PC-9 (cell line): ENCODE measurements around the gene OR2AP1. TPM values are rescaled to one million over a fixed set of nuclear protein-coding genes. Genes with fewer than 3 reads are reported as not detected.
"Not testable (repeated sequence)": the region's sequence is repeated elsewhere in the genome, so short reads cannot be mapped to it uniquely, and the experiment has no call there.

Experiments
- BruUV-seq: library from RNA; stranded (reverse); fragments of 400-500 nt; replicated peaks from 2 replicates; lab custom pipeline; 2021; lab: Mats Ljungman, UMichigan
- CTCF ChIA-PET: fragments of 300-600 bp; sonication (Branson Sonifier 250); formaldehyde crosslinking; loops from one replicate; lab custom pipeline; 2022; ENCODE audit warnings: antibody characterized with exemption; lab: Charles Lee
- POLR2A ChIA-PET: fragments of 300-600 bp; sonication (Branson Sonifier 250); formaldehyde crosslinking; loops from one replicate; lab custom pipeline; 2022; ENCODE audit warnings: antibody characterized with exemption; ENCODE audit not compliant: unreplicated experiment; lab: Charles Lee
- DNase-seq, 2 experiments: peaks; one replicate each; pipeline versions ENCODE4 v3.0.0 to v3.0.0-alpha.2; 2015 to 2022; ENCODE audit warnings: mixed read lengths in 1 of 2
- H2AFZ ChIP-seq: fragments of 200-600 bp; sonication (generic); 2 replicates; pipeline ENCODE4 v1.8.1; 2017; ENCODE audit warnings: antibody characterized with exemption
- H3F3A ChIP-seq: fragments of 200-600 bp; sonication (generic); 2 replicates; pipeline ENCODE4 v1.8.1; 2017; ENCODE audit warnings: antibody characterized with exemption, mild to moderate bottlenecking, low read depth; ENCODE audit not compliant: insufficient read depth
- H3K27ac ChIP-seq: fragments of 200-600 bp; sonication (generic); 2 replicates; pipeline ENCODE4 v1.6.1; 2016; ENCODE audit warnings: mixed run types
- H3K27me3 ChIP-seq: fragments of 200-600 bp; sonication (generic); 2 replicates; pipeline ENCODE4 v1.6.1; 2016; ENCODE audit warnings: low read depth, mixed run types; ENCODE audit not compliant: insufficient read depth
- H3K36me3 ChIP-seq: fragments of 200-600 bp; sonication (generic); 2 replicates; pipeline ENCODE4 v1.6.1; 2016; ENCODE audit warnings: low read depth, mixed run types
- H3K4me1 ChIP-seq: fragments of 200-600 bp; sonication (generic); replicated peaks from 2 replicates; pipeline ENCODE4 v1.6.1; 2016; ENCODE audit warnings: mixed run types; ENCODE audit not compliant: insufficient read depth
- H3K4me2 ChIP-seq: fragments of 200-600 bp; sonication (generic); 2 replicates; pipeline ENCODE4 v1.6.1; 2017; ENCODE audit warnings: mixed run types
- H3K4me3 ChIP-seq: fragments of 200-600 bp; sonication (generic); 2 replicates; pipeline ENCODE4 v1.6.1; 2016; ENCODE audit warnings: mixed run types
- H3K79me2 ChIP-seq: fragments of 200-600 bp; sonication (generic); 2 replicates; pipeline ENCODE4 v1.6.1; 2017; ENCODE audit warnings: low read depth, mixed run types
- H3K9me2 ChIP-seq: fragments of 200-600 bp; sonication (generic); 2 replicates; pipeline ENCODE4 v1.8.1; 2017; ENCODE audit warnings: mild to moderate bottlenecking; ENCODE audit not compliant: insufficient read depth
- H3K9me3 ChIP-seq: fragments of 200-600 bp; sonication (generic); 2 replicates; pipeline ENCODE4 v1.8.1; 2016; ENCODE audit warnings: low read depth; ENCODE audit not compliant: insufficient read depth
- H4K20me1 ChIP-seq: fragments of 200-600 bp; sonication (generic); 2 replicates; pipeline ENCODE4 v1.8.1; 2017; ENCODE audit not compliant: insufficient read depth
- EZH2 ChIP-seq: fragments of 200-600 bp; sonication (generic); IDR thresholded peaks from 2 replicates; pipeline ENCODE4 v1.8.0; 2017; ENCODE audit warnings: antibody characterized with exemption, low read depth
- intact Hi-C: fragments of 100-400 bp; cut with micrococcal nuclease; formaldehyde crosslinking; loops from one replicate; pipeline ENCODE4 v1.10.0; 2022; ENCODE audit not compliant: unreplicated experiment
- total RNA-seq: library from RNA; stranded (reverse); gene quantifications from 2 replicates; pipeline ENCODE4 v1.2.3, GENCODE V29; 2021
- TF ChIP-seq, protein P1 (sequence below): fragments of 200-600 bp; sonication (generic); conservative IDR thresholded peaks from 2 replicates; pipeline ENCODE4 v1.6.1; 2017; ENCODE audit warnings: mixed run types, antibody characterized with exemption, mild to moderate bottlenecking, moderate library complexity

The OR2AP1 gene
- total RNA-seq, 1 experiment from 2014 or later = not detected

DNA sequence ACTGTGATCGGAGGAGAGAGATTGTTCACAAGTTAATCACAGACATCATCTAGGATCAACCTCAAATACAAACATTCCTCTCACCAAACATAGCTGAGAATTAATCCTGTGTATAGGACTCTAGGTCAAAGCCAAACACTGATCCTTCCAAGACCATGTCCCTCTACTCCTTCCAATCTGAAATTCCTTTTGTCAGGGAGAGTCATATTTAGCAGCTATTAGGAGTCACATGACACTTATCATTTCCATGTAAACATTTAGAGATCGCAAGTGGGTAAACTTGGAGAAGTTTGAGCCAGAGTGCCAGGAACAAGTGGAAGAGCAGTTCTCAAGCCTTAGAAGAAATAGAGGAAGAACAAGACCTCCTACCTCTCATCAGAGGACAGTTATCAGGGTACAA, 13.5 kb downstream of the OR2AP1 start:
- Histone ChIP-seq H3K4me2 (no peak overlapping the region), H3K79me2 (no peaks in the 10 kb centered on the region), H3F3A (no peaks in the 10 kb centered on the region), H3K9me2 (no peaks in the 10 kb centered on the region), H3K4me1 (no peaks in the 10 kb centered on the region), H3K9me3 (no peaks in the 10 kb centered on the region), H3K4me3 (no peak overlapping the region), H2AFZ (no peak overlapping the region), H3K27me3 (no peaks in the 10 kb centered on the region), H3K27ac (no peak overlapping the region), H4K20me1 (no peaks in the 10 kb centered on the region), H3K36me3 (no peaks in the 10 kb centered on the region)
- intact Hi-C loops = no loop called here
- no peak for TF ChIP-seq EZH2
- TF ChIP-seq, protein P1, sequence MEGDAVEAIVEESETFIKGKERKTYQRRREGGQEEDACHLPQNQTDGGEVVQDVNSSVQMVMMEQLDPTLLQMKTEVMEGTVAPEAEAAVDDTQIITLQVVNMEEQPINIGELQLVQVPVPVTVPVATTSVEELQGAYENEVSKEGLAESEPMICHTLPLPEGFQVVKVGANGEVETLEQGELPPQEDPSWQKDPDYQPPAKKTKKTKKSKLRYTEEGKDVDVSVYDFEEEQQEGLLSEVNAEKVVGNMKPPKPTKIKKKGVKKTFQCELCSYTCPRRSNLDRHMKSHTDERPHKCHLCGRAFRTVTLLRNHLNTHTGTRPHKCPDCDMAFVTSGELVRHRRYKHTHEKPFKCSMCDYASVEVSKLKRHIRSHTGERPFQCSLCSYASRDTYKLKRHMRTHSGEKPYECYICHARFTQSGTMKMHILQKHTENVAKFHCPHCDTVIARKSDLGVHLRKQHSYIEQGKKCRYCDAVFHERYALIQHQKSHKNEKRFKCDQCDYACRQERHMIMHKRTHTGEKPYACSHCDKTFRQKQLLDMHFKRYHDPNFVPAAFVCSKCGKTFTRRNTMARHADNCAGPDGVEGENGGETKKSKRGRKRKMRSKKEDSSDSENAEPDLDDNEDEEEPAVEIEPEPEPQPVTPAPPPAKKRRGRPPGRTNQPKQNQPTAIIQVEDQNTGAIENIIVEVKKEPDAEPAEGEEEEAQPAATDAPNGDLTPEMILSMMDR = no peak
- DNase-seq = no peak
- BruUV-seq = no TSS peak
- ChIA-PET POLR2A (no interaction called here), CTCF (no interaction called here)

DNA sequence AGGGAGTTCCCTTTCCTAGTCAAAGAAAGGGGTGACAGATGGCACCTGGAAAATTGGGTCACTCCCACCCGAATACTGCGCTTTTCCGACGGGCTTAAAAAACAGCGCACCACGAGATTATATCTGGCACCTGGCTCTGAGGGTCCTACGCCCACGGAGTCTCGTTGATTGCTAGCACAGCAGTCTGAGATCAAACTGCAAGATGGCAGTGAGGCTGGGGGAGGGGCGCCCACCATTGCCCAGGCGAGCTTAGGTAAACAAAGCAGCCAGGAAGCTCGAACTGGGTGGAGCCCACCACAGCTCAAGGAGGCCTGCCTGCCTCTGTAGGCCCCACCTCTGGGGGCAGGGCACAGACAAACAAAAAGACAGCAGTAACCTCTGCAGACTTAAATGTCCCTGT, 17.9 kb downstream of the OR2AP1 start:
- H3K9me2 ChIP-seq, DNase-seq, H3K4me1 ChIP-seq, H3K27ac ChIP-seq, H3K79me2 ChIP-seq, H3K4me2 ChIP-seq, H4K20me1 ChIP-seq, intact Hi-C loops, H3K9me3 ChIP-seq, BruUV-seq, POLR2A ChIA-PET, CTCF ChIA-PET, H2AFZ ChIP-seq, H3K4me3 ChIP-seq, H3K27me3 ChIP-seq, H3K36me3 ChIP-seq, H3F3A ChIP-seq: not testable (repeated sequence)

- Histone ChIP-seq H3K9me2 (no peaks in the 10 kb centered on the region), H2AFZ (no peak overlapping the region), H3K27me3 (peaks cover 17% of the 10 kb centered on the region), H3K4me3 (no peak overlapping the region), H3K79me2 (no peaks in the 10 kb centered on the region), H3F3A (no peaks in the 10 kb centered on the region), H3K4me1 (no peaks in the 10 kb centered on the region), H4K20me1 (no peaks in the 10 kb centered on the region), H3K9me3 (no peaks in the 10 kb centered on the region), H3K27ac (no peak overlapping the region), H3K36me3 (no peaks in the 10 kb centered on the region), H3K4me2 (no peak overlapping the region)
- CTCF ChIA-PET = no interaction called here
- POLR2A ChIA-PET = no interaction called here
- DNase-seq = no peak
- intact Hi-C loops = no loop called here
- no TSS peak for BruUV-seq
- TF ChIP-seq, protein P1 = no peak
- TF ChIP-seq EZH2 = no peak
These were observed 35.7 kb downstream of the OR2AP1 start for GRCh38 chr12:55607821-55608594.
